SW480 (cell line): ENCODE results near the gene DENND2A.
"Not testable (repeated sequence)": the region's sequence is repeated elsewhere in the genome, so short reads cannot be mapped to it uniquely, and the experiment has no call there.

Source experiments
- DNase-seq: peaks from one replicate; pipeline ENCODE4 v3.0.0-alpha.2; 2016; ENCODE audit warnings: low spot score

DENND2A gene

GRCh38 chr7:140544388-140544826, 96.2 kb downstream of the DENND2A start:
- DNase-seq = no peak

GRCh38 chr7:140542228-140542603, 98.4 kb downstream of the DENND2A start:
- DNase-seq = no peak

- DNase-seq = peak; percentile 87
Observed at GRCh38 chr7:140541513-140542227, 98.9 kb downstream of the DENND2A start.

GRCh38 chr7:140541176-140541512, 99.5 kb downstream of the DENND2A start:
- DNase-seq = no peak

- DNase-seq = no peak
Observed at GRCh38 chr7:140540136-140540777, 100.4 kb downstream of the DENND2A start.

GRCh38 chr7:140539461-140539860, 101.2 kb downstream of the DENND2A start:
- DNase-seq = no peak

- no peak for DNase-seq
Observed at GRCh38 chr7:140537750-140538482, 102.7 kb downstream of the DENND2A start.

GRCh38 chr7:140534743-140535142, 105.9 kb downstream of the DENND2A start:
- DNase-seq = no peak

GRCh38 chr7:140533394-140533872, 107.2 kb downstream of the DENND2A start:
- peak; percentile 51 for DNase-seq

GRCh38 chr7:140529428-140529827, 111.2 kb downstream of the DENND2A start:
- not testable (repeated sequence) for DNase-seq

GRCh38 chr7:140526787-140527664, 113.6 kb downstream of the DENND2A start:
- DNase-seq = no peak

- no peak for DNase-seq
Observed at GRCh38 chr7:140526214-140526613, 114.4 kb downstream of the DENND2A start.

GRCh38 chr7:140525743-140526142, 114.9 kb downstream of the DENND2A start:
- peak; percentile 82 for DNase-seq

GRCh38 chr7:140521421-140521820, 119.2 kb downstream of the DENND2A start:
- DNase-seq = no peak

GRCh38 chr7:140519007-140519399, 121.6 kb downstream of the DENND2A start:
- no peak for DNase-seq

- no peak for DNase-seq
Observed at GRCh38 chr7:140518370-140519006, 122.1 kb downstream of the DENND2A start.

- DNase-seq = peak; percentile 90
Observed at GRCh38 chr7:140517546-140518369, 122.9 kb downstream of the DENND2A start.

- DNase-seq = peak; percentile 55
Observed at GRCh38 chr7:140512317-140513000, 128.2 kb downstream of the DENND2A start.

GRCh38 chr7:140509789-140510188, 130.8 kb downstream of the DENND2A start:
- DNase-seq = no peak

- DNase-seq = not testable (repeated sequence)
Observed at GRCh38 chr7:140507556-140507955, 133.1 kb downstream of the DENND2A start.
